CD4-positive, alpha-beta T cell treated with Interleukin-2 at 100 ng/mL for 4 hours (primary cell): ENCODE data around the gene ASB9.
A peak's percentile ranks its signal among the peaks of the same experiment; 100 is the strongest.
"Not testable (repeated sequence)": the region's sequence is repeated elsewhere in the genome, so short reads cannot be mapped to it uniquely, and the experiment has no call there.

Source experiments
- DNase-seq: peaks from one replicate; pipeline ENCODE4 v3.0.0-alpha.2; 2020; ENCODE audit warnings: low spot score

ASB9 gene, protein sequence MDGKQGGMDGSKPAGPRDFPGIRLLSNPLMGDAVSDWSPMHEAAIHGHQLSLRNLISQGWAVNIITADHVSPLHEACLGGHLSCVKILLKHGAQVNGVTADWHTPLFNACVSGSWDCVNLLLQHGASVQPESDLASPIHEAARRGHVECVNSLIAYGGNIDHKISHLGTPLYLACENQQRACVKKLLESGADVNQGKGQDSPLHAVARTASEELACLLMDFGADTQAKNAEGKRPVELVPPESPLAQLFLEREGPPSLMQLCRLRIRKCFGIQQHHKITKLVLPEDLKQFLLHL

DNA sequence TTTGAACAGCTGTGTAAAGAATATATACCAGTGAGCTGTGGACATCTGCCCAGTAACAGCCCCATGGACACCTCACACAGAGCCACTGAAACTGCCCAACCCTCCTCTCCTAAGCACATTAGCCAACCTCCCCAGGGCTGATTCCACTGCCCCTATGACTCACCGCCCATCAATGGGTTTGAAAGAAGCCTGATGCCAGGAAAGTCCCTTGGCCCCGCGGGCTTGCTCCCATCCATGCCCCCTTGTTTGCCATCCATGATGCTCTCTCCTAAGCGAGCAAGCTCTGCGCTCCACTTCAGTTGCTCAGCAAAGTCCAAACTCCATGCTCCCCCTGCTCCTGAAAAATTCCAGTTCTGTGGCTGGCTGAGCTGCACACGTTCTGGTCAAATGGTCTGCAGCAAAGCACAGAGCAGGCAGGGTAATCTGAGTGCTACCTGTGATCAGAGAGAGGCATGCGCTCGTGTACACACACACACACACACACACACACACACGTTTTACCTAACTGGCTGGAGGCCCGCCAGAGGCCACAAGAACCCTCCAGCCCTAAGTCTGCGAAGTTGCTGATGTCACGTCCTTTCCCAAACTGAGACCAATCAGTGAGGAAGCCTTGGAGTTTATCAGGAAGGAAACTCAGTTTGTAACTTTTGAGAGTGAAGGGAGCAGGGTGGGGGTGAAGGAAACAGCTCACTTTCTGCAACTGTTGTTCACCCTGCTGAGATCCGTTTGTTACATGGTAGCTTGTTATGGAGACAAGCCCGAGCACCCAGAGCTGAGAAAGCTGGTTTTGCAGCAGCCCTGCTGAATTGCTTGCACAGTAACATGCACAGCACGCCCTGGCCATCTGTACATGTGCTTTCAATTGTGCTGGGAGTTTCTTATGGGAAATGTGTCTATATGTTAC is at the start of gene ASB9:
Gene ASB9 (minus strand): TSS at position 466 of the 904 bp plus-strand sequence. CDS start 209 bp downstream, at position 257.
- DNase-seq, result peak; percentile 8

- no peak for DNase-seq
These were observed 49.2 kb upstream of the ASB9 start for GRCh38 chrX:15319075-15319474.

GRCh38 chrX:15315509-15315908 is 45.6 kb upstream of the ASB9 start, which contains the start of gene ASB11:
TSS of gene ASB11 (minus strand) at chrX:15315640. CDS start at chrX:15315605, 35 bp downstream.
- DNase-seq, result no peak

- DNase-seq, result no peak
These were observed 44.6 kb upstream of the ASB9 start for GRCh38 chrX:15314472-15314871.

GRCh38 chrX:15311119-15311518 is 41.2 kb upstream of the ASB9 start:
- DNase-seq, result no peak

GRCh38 chrX:15310117-15310516 is 40.2 kb upstream of the ASB9 start:
- no peak for DNase-seq

DNA sequence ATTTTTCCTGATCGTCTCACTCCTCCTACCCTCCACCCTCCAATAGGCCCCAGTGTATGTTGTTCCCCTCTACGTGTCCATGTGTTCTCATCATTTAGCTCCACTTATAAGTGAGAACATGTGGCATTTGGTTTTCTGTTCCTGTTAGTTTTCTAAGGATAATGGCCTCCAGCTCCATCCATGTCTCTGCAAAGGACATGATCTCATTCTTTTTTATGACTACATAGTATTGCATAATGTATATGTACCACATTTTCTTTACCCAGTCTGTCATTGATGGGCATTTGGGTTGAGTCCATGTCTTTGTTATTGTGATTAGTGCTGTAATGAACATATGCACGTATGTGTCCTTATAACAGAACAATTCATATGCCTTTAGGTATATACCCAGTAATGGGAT is 36.0 kb upstream of the ASB9 start:
- not testable (repeated sequence) for DNase-seq

DNA sequence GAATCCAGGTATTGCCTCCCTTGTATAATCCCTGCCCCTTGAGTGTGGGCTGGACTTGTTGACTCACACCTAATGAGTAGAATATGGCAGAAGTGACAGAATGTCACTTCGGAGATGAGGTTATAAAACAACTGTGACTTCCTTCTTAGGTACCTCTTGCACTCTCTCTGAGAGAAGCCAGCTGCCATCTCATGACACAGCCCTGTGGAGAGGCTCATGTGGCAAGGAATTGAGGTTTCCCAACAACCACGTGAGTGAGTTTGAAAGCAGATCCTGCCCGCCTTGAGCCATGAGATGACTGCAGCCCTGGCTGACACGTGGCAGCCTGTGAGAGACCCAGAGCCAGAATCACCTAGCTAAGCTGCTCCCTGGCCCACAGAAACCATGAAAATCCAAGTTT is 32.0 kb upstream of the ASB9 start:
- DNase-seq, result no peak

- DNase-seq, result peak; percentile 6
These were observed 30.3 kb upstream of the ASB9 start for GRCh38 chrX:15299941-15300851.

DNA sequence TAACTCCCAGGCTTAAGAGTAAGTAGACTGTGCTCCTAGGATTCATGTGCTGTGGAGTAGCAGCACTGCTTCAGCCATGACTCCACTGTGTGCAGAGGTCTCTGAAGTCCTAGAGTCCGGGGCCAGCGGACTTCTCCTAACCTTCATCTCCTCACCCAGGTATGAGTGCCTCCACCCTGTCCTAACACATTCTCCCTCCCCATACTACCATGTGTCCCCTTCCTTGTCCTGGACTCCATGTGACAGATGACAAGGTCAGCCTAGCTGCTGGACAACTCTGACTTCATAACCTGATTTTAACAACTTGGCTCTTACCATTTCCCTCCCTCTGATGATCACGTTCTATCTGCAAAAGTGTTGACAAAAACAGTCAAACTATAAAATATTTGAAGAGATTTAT is 28.9 kb upstream of the ASB9 start:
- no peak for DNase-seq

- DNase-seq, result no peak
These were observed 28.3 kb upstream of the ASB9 start for GRCh38 chrX:15298201-15298600.

DNA sequence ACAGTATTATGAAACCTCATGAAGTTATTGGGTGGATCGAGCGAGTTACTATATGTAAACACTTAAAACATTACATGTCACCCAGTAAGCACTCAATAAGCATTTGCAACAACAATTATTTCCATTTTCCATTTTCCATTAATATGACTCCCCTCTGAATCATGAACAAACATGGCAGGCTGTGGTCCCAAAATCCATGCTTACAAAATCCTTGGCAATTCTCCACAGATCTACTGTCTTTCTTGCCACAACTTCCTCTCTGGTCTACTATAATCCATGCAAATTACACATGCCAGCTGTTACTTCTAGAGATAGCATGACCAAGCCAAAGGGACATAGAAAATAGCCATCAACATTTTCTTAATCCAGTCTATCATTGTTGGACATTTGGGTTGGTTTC is 23.6 kb upstream of the ASB9 start:
- no peak for DNase-seq

- DNase-seq, result no peak
These were observed 23.0 kb upstream of the ASB9 start for GRCh38 chrX:15292861-15293260.

GRCh38 chrX:15277604-15278003 is 7.7 kb upstream of the ASB9 start:
- no peak for DNase-seq

GRCh38 chrX:15274946-15275345 is 5.1 kb upstream of the ASB9 start:
- DNase-seq, result no peak

GRCh38 chrX:15273275-15273674 is 3.4 kb upstream of the ASB9 start:
- DNase-seq, result not testable (repeated sequence)

GRCh38 chrX:15271757-15272156 is 1.9 kb upstream of the ASB9 start:
- DNase-seq, result no peak

DNA sequence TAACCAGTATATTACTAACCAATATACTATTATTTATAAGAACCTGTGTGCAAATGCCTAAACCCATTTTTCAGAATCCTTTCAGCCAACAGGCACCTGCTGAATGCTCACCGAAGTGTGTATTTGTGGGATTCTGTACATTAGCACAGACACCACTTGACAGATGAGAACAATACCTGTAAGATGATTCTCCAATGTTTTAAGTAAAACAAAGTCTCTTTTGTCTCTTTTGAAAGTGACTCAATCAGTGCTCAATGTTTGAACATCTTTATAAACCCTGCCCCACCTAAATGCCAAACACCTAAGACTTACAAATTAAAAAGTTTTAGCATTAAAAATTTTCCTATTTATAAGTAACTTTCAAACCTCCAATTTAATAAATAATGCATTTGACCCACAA is 763 bp downstream of the ASB9 start:
- no peak for DNase-seq

- DNase-seq, result no peak
These were observed 15.0 kb downstream of the ASB9 start for GRCh38 chrX:15254852-15255251.

DNA sequence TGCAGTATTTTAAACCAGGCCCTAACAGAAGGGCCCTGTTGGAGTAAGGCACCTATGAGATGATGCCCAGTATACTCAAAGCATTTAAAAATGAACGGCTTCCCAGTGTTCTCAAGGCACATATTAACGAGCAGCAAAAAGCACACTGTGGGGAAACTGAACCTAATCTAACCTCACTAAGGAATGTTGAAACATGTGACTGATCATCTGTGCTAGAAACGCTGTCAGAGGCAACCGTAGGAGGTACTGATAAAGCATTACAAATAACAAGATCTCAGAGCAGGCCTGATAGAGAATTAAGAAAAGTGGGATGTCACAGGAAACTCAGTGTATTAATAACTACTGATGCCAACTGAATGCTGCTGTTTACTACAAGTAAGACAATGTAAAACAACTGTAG is 24.0 kb downstream of the ASB9 start:
- DNase-seq, result no peak

- DNase-seq, result no peak
These were observed 25.5 kb downstream of the ASB9 start for GRCh38 chrX:15244421-15244820.

GRCh38 chrX:15242899-15243555 is 26.9 kb downstream of the ASB9 start:
- DNase-seq, result peak; percentile 55
